Measurements from ENCODE around the gene SEC11A.

DNA sequence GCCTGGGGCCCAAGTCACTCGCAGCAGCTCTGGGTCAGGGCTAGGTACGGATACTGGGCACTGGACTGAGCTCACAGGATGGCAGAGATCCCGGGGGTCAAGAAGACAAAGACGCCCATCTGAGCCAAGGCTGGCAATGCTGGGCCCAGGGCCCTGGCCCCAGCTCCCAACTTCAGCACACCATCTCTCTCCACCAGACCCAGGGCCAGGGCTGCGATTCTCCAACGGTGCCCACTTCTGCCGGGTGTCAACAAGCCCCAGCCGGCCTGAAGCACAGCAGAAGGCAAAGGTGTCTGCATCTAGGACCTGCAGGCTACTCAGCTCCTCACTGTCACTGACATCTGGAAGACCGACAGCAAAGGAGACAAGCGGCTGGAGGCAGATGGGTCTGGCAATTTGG lies 70.4 kb downstream of the SEC11A start:
- TF ChIP-seq, protein P1, sequence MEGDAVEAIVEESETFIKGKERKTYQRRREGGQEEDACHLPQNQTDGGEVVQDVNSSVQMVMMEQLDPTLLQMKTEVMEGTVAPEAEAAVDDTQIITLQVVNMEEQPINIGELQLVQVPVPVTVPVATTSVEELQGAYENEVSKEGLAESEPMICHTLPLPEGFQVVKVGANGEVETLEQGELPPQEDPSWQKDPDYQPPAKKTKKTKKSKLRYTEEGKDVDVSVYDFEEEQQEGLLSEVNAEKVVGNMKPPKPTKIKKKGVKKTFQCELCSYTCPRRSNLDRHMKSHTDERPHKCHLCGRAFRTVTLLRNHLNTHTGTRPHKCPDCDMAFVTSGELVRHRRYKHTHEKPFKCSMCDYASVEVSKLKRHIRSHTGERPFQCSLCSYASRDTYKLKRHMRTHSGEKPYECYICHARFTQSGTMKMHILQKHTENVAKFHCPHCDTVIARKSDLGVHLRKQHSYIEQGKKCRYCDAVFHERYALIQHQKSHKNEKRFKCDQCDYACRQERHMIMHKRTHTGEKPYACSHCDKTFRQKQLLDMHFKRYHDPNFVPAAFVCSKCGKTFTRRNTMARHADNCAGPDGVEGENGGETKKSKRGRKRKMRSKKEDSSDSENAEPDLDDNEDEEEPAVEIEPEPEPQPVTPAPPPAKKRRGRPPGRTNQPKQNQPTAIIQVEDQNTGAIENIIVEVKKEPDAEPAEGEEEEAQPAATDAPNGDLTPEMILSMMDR (IDR thresholded peaks at IDR 0.05): no peak
- TF ChIP-seq EZH2 (IDR thresholded peaks at IDR 0.05; ENCODE audit: borderline replicate concordance, insufficient read depth, low read depth, low read length, poor library complexity, severe bottlenecking): no peak
